ENCODE measurements around the gene XNDC1N.
"Not testable (repeated sequence)": the region's sequence is repeated elsewhere in the genome, so short reads cannot be mapped to it uniquely, and the experiment has no call there.

Gene XNDC1N

DNA sequence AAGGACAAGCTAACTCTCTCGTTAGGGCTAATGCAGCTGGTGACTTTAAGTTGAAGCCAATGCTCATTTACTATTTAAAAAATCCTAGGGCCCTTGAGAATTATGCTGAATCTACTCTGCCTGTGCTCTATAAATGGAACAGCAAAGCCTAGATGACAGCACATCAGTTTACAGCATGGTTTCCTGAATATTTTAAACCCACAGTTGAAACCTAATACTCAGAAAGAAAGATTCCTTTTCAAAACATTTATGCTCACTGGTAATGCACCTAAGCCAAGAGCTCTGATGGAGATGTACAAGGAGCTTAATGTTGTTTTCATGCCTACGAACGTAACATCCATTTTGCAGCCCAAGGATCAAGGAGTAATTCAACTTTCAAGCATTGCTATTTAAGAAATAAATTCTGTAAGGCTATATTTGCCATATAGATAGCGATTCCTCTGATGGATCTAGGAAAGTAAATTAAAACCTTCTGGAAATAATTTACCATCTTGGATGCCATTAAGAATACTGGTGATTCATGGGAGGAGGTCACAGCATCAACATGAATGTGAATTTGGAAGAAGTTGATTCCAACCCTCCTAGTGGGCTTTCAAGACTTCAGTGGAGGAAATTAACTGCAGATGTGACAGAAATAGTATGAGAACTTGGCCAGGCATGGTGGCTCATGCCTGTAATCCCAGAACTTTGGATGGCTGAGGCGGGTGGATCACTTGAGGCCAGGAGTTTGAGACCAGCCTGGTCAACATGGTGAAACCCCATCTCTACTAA, 14.5 kb downstream of the XNDC1N start:
- Histone ChIP-seq H3K79me1 (ENCODE audit: low read length) (no peaks in the 10 kb centered on the region), H2BK120ac (ENCODE audit: low read depth, low read length) (no peak overlapping the region), H3K79me2 (ENCODE audit: control insufficient read depth, insufficient read depth, low read length) (no peaks in the 10 kb centered on the region), H2AK5ac (ENCODE audit: low read length) (no peak overlapping the region), H3K4me1 (ENCODE audit: control insufficient read depth, low read depth, low read length) (no peaks in the 10 kb centered on the region), H4K8ac (ENCODE audit: low read depth, low read length) (no peak overlapping the region), H2BK5ac (ENCODE audit: low read length) (no peak overlapping the region), H3K27me3 (ENCODE audit: insufficient read depth, low read length, poor library complexity) (no peaks in the 10 kb centered on the region), H3K23ac (ENCODE audit: low read length) (no peak overlapping the region), H2BK15ac (replicated peaks; ENCODE audit: low read depth) (no peak overlapping the region), H3K9ac (ENCODE audit: low read length) (no peak overlapping the region), H3K18ac (ENCODE audit: low read length) (no peak overlapping the region), H3K27ac (ENCODE audit: low read depth, low read length) (no peak overlapping the region), H3K36me3 (ENCODE audit: control insufficient read depth, insufficient read depth, low read length) (no peaks in the 10 kb centered on the region), H3K4ac (ENCODE audit: low read depth, low read length) (no peak overlapping the region), H4K5ac (ENCODE audit: low read length) (no peak overlapping the region), H3K56ac (ENCODE audit: low read length) (no peak overlapping the region), H3K4me2 (ENCODE audit: low read length) (no peak overlapping the region), H3K4me3 (ENCODE audit: low read length) (no peak overlapping the region)
- DNase-seq = no peak
- no CpG with 5 or more reads among the region's 5 CpGs for WGBS (ENCODE audit: extremely low coverage, insufficient coverage, low lambda C conversion rate)

DNA sequence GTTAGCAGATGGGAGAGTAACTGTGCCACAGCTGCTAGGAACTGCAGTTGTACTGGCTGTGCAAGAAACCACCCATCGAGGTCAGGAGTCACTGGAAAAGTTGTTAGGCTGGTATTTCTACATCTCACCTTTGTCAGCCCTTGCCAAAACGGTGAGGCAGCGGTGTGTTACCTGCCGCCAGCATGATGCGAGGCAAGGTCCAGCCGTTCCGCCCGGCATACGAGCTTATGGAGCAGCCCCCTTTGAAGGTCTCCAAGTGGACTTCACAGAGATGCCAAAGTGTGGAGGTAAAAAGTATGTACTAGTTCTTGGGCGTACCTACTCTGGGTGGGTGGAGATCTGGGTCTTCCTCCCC, 16.4 kb downstream of the XNDC1N start:
- H3K18ac ChIP-seq (ENCODE audit: low read length); H3K27me3 ChIP-seq (ENCODE audit: insufficient read depth, low read length, poor library complexity); H2AK5ac ChIP-seq (ENCODE audit: low read length); H3K79me1 ChIP-seq (ENCODE audit: low read length); H2BK120ac ChIP-seq (ENCODE audit: low read depth, low read length); H3K4ac ChIP-seq (ENCODE audit: low read depth, low read length); H4K8ac ChIP-seq (ENCODE audit: low read depth, low read length); H3K23ac ChIP-seq (ENCODE audit: low read length); H3K56ac ChIP-seq (ENCODE audit: low read length); H3K4me3 ChIP-seq (ENCODE audit: low read length); H2BK5ac ChIP-seq (ENCODE audit: low read length); H4K5ac ChIP-seq (ENCODE audit: low read length); H3K4me1 ChIP-seq (ENCODE audit: control insufficient read depth, low read depth, low read length); DNase-seq; H3K27ac ChIP-seq (ENCODE audit: low read depth, low read length); H3K9ac ChIP-seq (ENCODE audit: low read length); H2BK15ac ChIP-seq (replicated peaks; ENCODE audit: low read depth); H3K79me2 ChIP-seq (ENCODE audit: control insufficient read depth, insufficient read depth, low read length); H3K36me3 ChIP-seq (ENCODE audit: control insufficient read depth, insufficient read depth, low read length); H3K4me2 ChIP-seq (ENCODE audit: low read length): not testable (repeated sequence)
- WGBS (ENCODE audit: extremely low coverage, insufficient coverage, low lambda C conversion rate) = no CpG with 5 or more reads among the region's 10 CpGs

DNA sequence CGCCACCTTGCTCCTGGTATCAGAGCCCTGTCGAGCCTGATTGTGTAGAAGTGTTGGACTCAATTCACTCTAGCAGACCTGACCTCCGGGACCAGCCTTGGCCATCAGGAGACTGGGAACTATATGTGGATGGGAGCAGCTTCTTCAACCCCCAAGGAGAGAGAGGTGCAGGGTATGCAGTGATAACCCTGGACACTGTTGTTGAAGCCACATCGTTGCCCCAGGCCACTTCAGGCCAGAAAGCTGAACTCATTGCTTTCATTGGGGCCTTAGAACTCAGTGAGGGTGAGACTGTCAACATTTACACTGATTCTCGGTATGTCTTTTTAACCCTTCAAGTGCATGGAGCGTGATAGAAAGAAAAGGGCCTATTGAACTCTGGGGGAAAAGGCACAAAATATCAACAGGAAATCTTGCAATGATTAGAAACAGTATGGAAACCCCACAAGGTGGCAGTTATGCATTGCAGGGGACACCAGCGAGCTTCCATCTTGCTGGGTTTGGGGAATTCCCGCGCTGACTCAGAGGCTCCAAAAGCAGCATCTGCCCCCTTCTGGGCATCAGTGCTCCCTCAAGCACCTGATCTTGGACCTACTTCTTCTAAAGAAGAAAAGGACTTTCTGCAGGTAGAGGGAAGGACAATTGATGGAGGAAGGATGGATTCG, 16.9 kb downstream of the XNDC1N start:
- DNase-seq = peak; percentile 54
- H3K4me2 ChIP-seq (ENCODE audit: low read length); H4K5ac ChIP-seq (ENCODE audit: low read length); H3K27ac ChIP-seq (ENCODE audit: low read depth, low read length); H3K4ac ChIP-seq (ENCODE audit: low read depth, low read length); H3K9ac ChIP-seq (ENCODE audit: low read length); H3K79me1 ChIP-seq (ENCODE audit: low read length); H3K56ac ChIP-seq (ENCODE audit: low read length); H3K4me1 ChIP-seq (ENCODE audit: control insufficient read depth, low read depth, low read length); H2AK5ac ChIP-seq (ENCODE audit: low read length); H4K8ac ChIP-seq (ENCODE audit: low read depth, low read length); H3K36me3 ChIP-seq (ENCODE audit: control insufficient read depth, insufficient read depth, low read length); H2BK120ac ChIP-seq (ENCODE audit: low read depth, low read length); H3K18ac ChIP-seq (ENCODE audit: low read length); H2BK15ac ChIP-seq (replicated peaks; ENCODE audit: low read depth); H3K4me3 ChIP-seq (ENCODE audit: low read length); H2BK5ac ChIP-seq (ENCODE audit: low read length); H3K79me2 ChIP-seq (ENCODE audit: control insufficient read depth, insufficient read depth, low read length); H3K23ac ChIP-seq (ENCODE audit: low read length); H3K27me3 ChIP-seq (ENCODE audit: insufficient read depth, low read length, poor library complexity): not testable (repeated sequence)
- WGBS (ENCODE audit: extremely low coverage, insufficient coverage, low lambda C conversion rate) = no CpG with 5 or more reads among the region's 10 CpGs

DNA sequence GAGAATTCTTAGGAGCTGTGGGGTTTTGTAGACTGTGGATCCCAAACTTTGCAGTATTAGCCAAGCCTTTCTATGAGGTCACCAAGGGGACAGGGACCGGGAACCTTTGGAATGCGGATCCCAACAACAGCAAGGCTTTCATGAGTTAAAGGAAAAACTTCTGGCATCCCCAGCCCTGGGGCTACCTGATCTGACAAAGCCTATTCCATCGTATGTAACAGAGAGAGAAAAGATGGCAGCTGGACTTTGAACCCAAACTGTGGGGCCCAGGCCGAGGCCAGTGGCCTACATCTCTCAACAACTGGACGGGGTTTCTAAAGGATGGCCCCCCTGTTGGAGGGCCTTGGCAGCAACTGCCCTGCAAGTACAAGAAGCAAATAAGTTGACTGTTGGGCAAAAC, 17.6 kb downstream of the XNDC1N start:
- not testable (repeated sequence) for H3K4ac ChIP-seq (ENCODE audit: low read depth, low read length); H4K8ac ChIP-seq (ENCODE audit: low read depth, low read length); H2BK120ac ChIP-seq (ENCODE audit: low read depth, low read length); H4K5ac ChIP-seq (ENCODE audit: low read length); H3K79me1 ChIP-seq (ENCODE audit: low read length); H3K36me3 ChIP-seq (ENCODE audit: control insufficient read depth, insufficient read depth, low read length); H3K23ac ChIP-seq (ENCODE audit: low read length); H3K27ac ChIP-seq (ENCODE audit: low read depth, low read length); H3K4me2 ChIP-seq (ENCODE audit: low read length); H3K27me3 ChIP-seq (ENCODE audit: insufficient read depth, low read length, poor library complexity); H3K18ac ChIP-seq (ENCODE audit: low read length); H3K4me3 ChIP-seq (ENCODE audit: low read length); H2BK5ac ChIP-seq (ENCODE audit: low read length); H3K9ac ChIP-seq (ENCODE audit: low read length); H3K56ac ChIP-seq (ENCODE audit: low read length); H3K79me2 ChIP-seq (ENCODE audit: control insufficient read depth, insufficient read depth, low read length); H2AK5ac ChIP-seq (ENCODE audit: low read length); H3K4me1 ChIP-seq (ENCODE audit: control insufficient read depth, low read depth, low read length); H2BK15ac ChIP-seq (replicated peaks; ENCODE audit: low read depth)
- peak; percentile 40 for DNase-seq
- no CpG with 5 or more reads among the region's 5 CpGs for WGBS (ENCODE audit: extremely low coverage, insufficient coverage, low lambda C conversion rate)

DNA sequence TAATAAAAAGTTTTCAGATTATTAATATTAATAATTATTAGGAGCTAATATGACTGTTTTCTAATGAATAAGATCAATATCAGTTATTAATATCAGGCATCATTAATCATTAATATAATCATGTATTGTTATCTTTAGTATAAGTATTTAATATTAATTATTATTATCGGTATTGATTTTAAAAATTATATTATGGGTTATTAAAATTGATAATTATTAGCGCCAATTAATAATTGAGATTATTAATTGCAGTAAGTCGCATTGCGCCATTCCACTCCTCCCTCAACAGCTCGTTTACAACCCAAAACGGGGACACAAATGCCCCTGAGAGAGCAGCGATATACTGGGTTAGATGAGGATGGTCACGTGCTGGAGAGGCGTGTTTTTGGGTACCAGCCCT, 20.2 kb downstream of the XNDC1N start:
- Histone ChIP-seq H2AK5ac (ENCODE audit: low read length) (no peak overlapping the region), H2BK120ac (ENCODE audit: low read depth, low read length) (no peak overlapping the region), H3K4me3 (ENCODE audit: low read length) (no peak overlapping the region), H3K36me3 (ENCODE audit: control insufficient read depth, insufficient read depth, low read length) (no peaks in the 10 kb centered on the region), H3K79me1 (ENCODE audit: low read length) (no peaks in the 10 kb centered on the region), H3K18ac (ENCODE audit: low read length) (no peak overlapping the region), H3K79me2 (ENCODE audit: control insufficient read depth, insufficient read depth, low read length) (no peaks in the 10 kb centered on the region), H3K27me3 (ENCODE audit: insufficient read depth, low read length, poor library complexity) (no peaks in the 10 kb centered on the region), H3K27ac (ENCODE audit: low read depth, low read length) (no peak overlapping the region), H4K5ac (ENCODE audit: low read length) (no peak overlapping the region), H3K4ac (ENCODE audit: low read depth, low read length) (no peak overlapping the region), H3K4me1 (ENCODE audit: control insufficient read depth, low read depth, low read length) (no peaks in the 10 kb centered on the region), H3K4me2 (ENCODE audit: low read length) (no peak overlapping the region), H4K8ac (ENCODE audit: low read depth, low read length) (no peak overlapping the region), H3K23ac (ENCODE audit: low read length) (no peak overlapping the region), H3K56ac (ENCODE audit: low read length) (no peak overlapping the region), H3K9ac (ENCODE audit: low read length) (no peak overlapping the region), H2BK5ac (ENCODE audit: low read length) (no peak overlapping the region), H2BK15ac (replicated peaks; ENCODE audit: low read depth) (no peak overlapping the region)
- no peak for DNase-seq
- 98% methylated on average over 2 of the region's 9 CpGs for WGBS (ENCODE audit: extremely low coverage, insufficient coverage, low lambda C conversion rate)

DNA sequence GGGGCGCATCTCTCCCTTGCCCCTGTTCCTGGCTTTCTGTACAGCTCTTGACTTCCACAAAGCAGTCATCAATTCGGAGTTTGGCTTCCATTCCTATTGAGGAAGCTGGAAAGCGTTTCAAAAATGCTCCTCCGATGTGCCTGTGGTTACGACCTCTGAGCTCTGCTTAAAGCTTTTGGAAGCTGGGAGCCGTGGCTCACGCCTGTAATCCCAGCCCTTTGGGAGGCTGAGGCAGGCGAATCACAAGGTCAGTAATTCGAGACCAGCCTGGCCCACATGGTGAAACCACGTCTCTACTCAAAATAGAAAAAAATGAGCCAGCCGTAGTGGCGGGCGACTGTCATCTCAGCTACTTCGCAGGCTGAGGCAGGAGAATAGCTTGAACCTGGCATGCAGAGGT, 27.3 kb downstream of the XNDC1N start:
- not testable (repeated sequence) for H3K18ac ChIP-seq (ENCODE audit: low read length); H2BK15ac ChIP-seq (replicated peaks; ENCODE audit: low read depth); H3K79me1 ChIP-seq (ENCODE audit: low read length); H3K23ac ChIP-seq (ENCODE audit: low read length); H3K4me2 ChIP-seq (ENCODE audit: low read length); H3K27me3 ChIP-seq (ENCODE audit: insufficient read depth, low read length, poor library complexity); H4K5ac ChIP-seq (ENCODE audit: low read length); H4K8ac ChIP-seq (ENCODE audit: low read depth, low read length); H2BK120ac ChIP-seq (ENCODE audit: low read depth, low read length); H3K56ac ChIP-seq (ENCODE audit: low read length); H3K36me3 ChIP-seq (ENCODE audit: control insufficient read depth, insufficient read depth, low read length); H3K9ac ChIP-seq (ENCODE audit: low read length); H3K4me1 ChIP-seq (ENCODE audit: control insufficient read depth, low read depth, low read length); H3K79me2 ChIP-seq (ENCODE audit: control insufficient read depth, insufficient read depth, low read length); H2AK5ac ChIP-seq (ENCODE audit: low read length); H3K4ac ChIP-seq (ENCODE audit: low read depth, low read length); H2BK5ac ChIP-seq (ENCODE audit: low read length); DNase-seq; H3K4me3 ChIP-seq (ENCODE audit: low read length); H3K27ac ChIP-seq (ENCODE audit: low read depth, low read length)
- WGBS (ENCODE audit: extremely low coverage, insufficient coverage, low lambda C conversion rate) = no CpG with 5 or more reads among the region's 14 CpGs

Measured in mesendoderm (in vitro differentiated cells).